ENCODE data around the gene LMBR1.

Gene LMBR1

GRCh38 chr7:156778668-156779067, 114.3 kb downstream of the LMBR1 start:
- ChIA-PET POLR2A (interaction anchor here (1.1 kb wide), 1 partner anchor 10 kb away, joined by 3 read pairs; no protein-coding TSS in a partner anchor), CTCF (interaction anchor here (1.4 to 2.3 kb wide), 3 partner anchors 10 to 11 kb away, joined by 4 to 9 read pairs (median 7); no protein-coding TSS in a partner anchor)
- DNase-seq (ENCODE audit: extremely low spot score), result no peak
- no peak for TF ChIP-seq L3MBTL2 (conservative IDR thresholded peaks at IDR 0.05)
- no peak for TF ChIP-seq ELF4 (IDR thresholded peaks at IDR 0.05)
- TF ChIP-seq TARDBP (IDR thresholded peaks at IDR 0.05), result no peak
- TF ChIP-seq LEF1 (IDR thresholded peaks at IDR 0.05; ENCODE audit: borderline replicate concordance), result no peak
- no peak for TF ChIP-seq HDGF (IDR thresholded peaks at IDR 0.05; ENCODE audit: borderline replicate concordance)
- TF ChIP-seq FOXK2 (IDR thresholded peaks at IDR 0.05), result no peak
- TF ChIP-seq CTBP1 (IDR thresholded peaks at IDR 0.05; ENCODE audit: borderline replicate concordance), result no peak
- TF ChIP-seq FOXM1 (IDR thresholded peaks at IDR 0.05; ENCODE audit: borderline replicate concordance), result no peak
- no peak for TF ChIP-seq ARNT (IDR thresholded peaks at IDR 0.05)
- no peak for TF ChIP-seq SUZ12 (IDR thresholded peaks at IDR 0.05)
- TF ChIP-seq PKNOX1 (IDR thresholded peaks at IDR 0.05), result no peak

GRCh38 chr7:156778201-156778600, 114.8 kb downstream of the LMBR1 start:
- POLR2A ChIA-PET, result interaction anchor here (1.1 kb wide), 1 partner anchor 9 kb away, joined by 3 read pairs; no protein-coding TSS in a partner anchor
- CTCF ChIA-PET, result interaction anchor here (1.4 to 2.3 kb wide), 3 partner anchors 10 to 11 kb away, joined by 4 to 9 read pairs (median 7); no protein-coding TSS in a partner anchor
- no peak for DNase-seq (ENCODE audit: extremely low spot score)
- TF ChIP-seq SP1 (IDR thresholded peaks at IDR 0.05) (no peak), PKNOX1 (IDR thresholded peaks at IDR 0.05) (no peak), CTBP1 (IDR thresholded peaks at IDR 0.05; ENCODE audit: borderline replicate concordance) (no peak), ZNF384 (IDR thresholded peaks at IDR 0.05) (no peak), ELF4 (IDR thresholded peaks at IDR 0.05) (no peak), TARDBP (IDR thresholded peaks at IDR 0.05) (no peak), FOXA1 (IDR thresholded peaks at IDR 0.05) (no peak), ARNT (IDR thresholded peaks at IDR 0.05) (no peak), HDGF (IDR thresholded peaks at IDR 0.05; ENCODE audit: borderline replicate concordance) (no peak), NFRKB (IDR thresholded peaks at IDR 0.05) (no peak), BHLHE40 (IDR thresholded peaks at IDR 0.05; ENCODE audit: borderline replicate concordance) (no peak), L3MBTL2 (conservative IDR thresholded peaks at IDR 0.05) (no peak), FOXM1 (IDR thresholded peaks at IDR 0.05; ENCODE audit: borderline replicate concordance) (no peak), SUZ12 (IDR thresholded peaks at IDR 0.05) (no peak), FOXK2 (IDR thresholded peaks at IDR 0.05) (no peak), LEF1 (IDR thresholded peaks at IDR 0.05; ENCODE audit: borderline replicate concordance) (no peak)

- POLR2A ChIA-PET, result no interaction called here
- TF ChIP-seq PKNOX1 (IDR thresholded peaks at IDR 0.05) (no peak), FOXM1 (IDR thresholded peaks at IDR 0.05; ENCODE audit: borderline replicate concordance) (no peak), L3MBTL2 (conservative IDR thresholded peaks at IDR 0.05) (no peak), LEF1 (IDR thresholded peaks at IDR 0.05; ENCODE audit: borderline replicate concordance) (no peak), ARNT (IDR thresholded peaks at IDR 0.05) (no peak), TARDBP (IDR thresholded peaks at IDR 0.05) (no peak), ZNF384 (IDR thresholded peaks at IDR 0.05) (no peak), SP1 (IDR thresholded peaks at IDR 0.05) (no peak), NFRKB (IDR thresholded peaks at IDR 0.05) (no peak), FOXA1 (IDR thresholded peaks at IDR 0.05) (no peak), SUZ12 (IDR thresholded peaks at IDR 0.05) (no peak), CTBP1 (IDR thresholded peaks at IDR 0.05; ENCODE audit: borderline replicate concordance) (no peak), BHLHE40 (IDR thresholded peaks at IDR 0.05; ENCODE audit: borderline replicate concordance) (no peak), ELF4 (IDR thresholded peaks at IDR 0.05) (no peak), HDGF (IDR thresholded peaks at IDR 0.05; ENCODE audit: borderline replicate concordance) (no peak), FOXK2 (IDR thresholded peaks at IDR 0.05) (no peak)
- CTCF ChIA-PET, result interaction anchor here (0.6 to 2.3 kb wide), 3 partner anchors 9 to 25 kb away, joined by 3 to 9 read pairs (median 7); no protein-coding TSS in a partner anchor
- DNase-seq (ENCODE audit: extremely low spot score), result no peak
These were observed 115.5 kb downstream of the LMBR1 start for GRCh38 chr7:156777364-156778069.

GRCh38 chr7:156776527-156776926, 116.5 kb downstream of the LMBR1 start:
- TF ChIP-seq SUZ12 (IDR thresholded peaks at IDR 0.05) (no peak), PKNOX1 (IDR thresholded peaks at IDR 0.05) (no peak), BHLHE40 (IDR thresholded peaks at IDR 0.05; ENCODE audit: borderline replicate concordance) (no peak), FOXK2 (IDR thresholded peaks at IDR 0.05) (no peak), LEF1 (IDR thresholded peaks at IDR 0.05; ENCODE audit: borderline replicate concordance) (no peak), ARNT (IDR thresholded peaks at IDR 0.05) (no peak), ELF4 (IDR thresholded peaks at IDR 0.05) (no peak)
- DNase-seq (ENCODE audit: extremely low spot score), result no peak
- CTCF ChIA-PET, result interaction anchor here (0.6 kb wide), 1 partner anchor 63 kb away, joined by 4 read pairs; no protein-coding TSS in a partner anchor
- POLR2A ChIA-PET, result no interaction called here

- no peak for DNase-seq (ENCODE audit: extremely low spot score)
- POLR2A ChIA-PET, result no interaction called here
- CTCF ChIA-PET, result no interaction called here
- TF ChIP-seq ARNT (IDR thresholded peaks at IDR 0.05) (no peak), NFRKB (IDR thresholded peaks at IDR 0.05) (no peak), CTBP1 (IDR thresholded peaks at IDR 0.05; ENCODE audit: borderline replicate concordance) (no peak), L3MBTL2 (conservative IDR thresholded peaks at IDR 0.05) (no peak), ZNF384 (IDR thresholded peaks at IDR 0.05) (no peak), FOXA1 (IDR thresholded peaks at IDR 0.05) (no peak), LEF1 (IDR thresholded peaks at IDR 0.05; ENCODE audit: borderline replicate concordance) (no peak), ELF4 (IDR thresholded peaks at IDR 0.05) (no peak), BHLHE40 (IDR thresholded peaks at IDR 0.05; ENCODE audit: borderline replicate concordance) (no peak), TARDBP (IDR thresholded peaks at IDR 0.05) (no peak), FOXM1 (IDR thresholded peaks at IDR 0.05; ENCODE audit: borderline replicate concordance) (no peak), SUZ12 (IDR thresholded peaks at IDR 0.05) (no peak), HDGF (IDR thresholded peaks at IDR 0.05; ENCODE audit: borderline replicate concordance) (no peak), SP1 (IDR thresholded peaks at IDR 0.05) (no peak), PKNOX1 (IDR thresholded peaks at IDR 0.05) (no peak), FOXK2 (IDR thresholded peaks at IDR 0.05) (no peak)
These were observed 119.0 kb downstream of the LMBR1 start for GRCh38 chr7:156773966-156774365.
